Stimulated activated CD4-positive, alpha-beta T cell treated with anti-CD3 and anti-CD28 coated beads, Interleukin-1b, Interleukin-23, amount 100 ng/mL, for 48 hours (primary cell): Measurements from ENCODE around the gene SOD3.

ENCODE experiments used
- DNase-seq: peaks from one replicate; pipeline ENCODE4 v3.0.0-alpha.2; 2020

The SOD3 gene

GRCh38 chr4:24845902-24846301, 50.5 kb downstream of the SOD3 start:
- DNase-seq, result no peak

GRCh38 chr4:24846716-24847115, 51.3 kb downstream of the SOD3 start:
- no peak for DNase-seq

- no peak for DNase-seq
Measured at GRCh38 chr4:24849351-24849750, 54.0 kb downstream of the SOD3 start.

GRCh38 chr4:24849756-24850155, 54.4 kb downstream of the SOD3 start:
- DNase-seq, result no peak
